Smooth muscle cell of the umbilical artery (primary cell): ENCODE measurements around the gene NKAPD1. TPM values are rescaled to one million over a fixed set of nuclear protein-coding genes. Genes with fewer than 3 reads are reported as not detected.

Experiments
- total RNA-seq: library from RNA; depleted of rRNA; stranded (reverse); fragments of >200 nt; gene quantifications from 2 replicates; pipeline ENCODE4 v1.2.3, GENCODE V29; 2014

The NKAPD1 gene, protein sequence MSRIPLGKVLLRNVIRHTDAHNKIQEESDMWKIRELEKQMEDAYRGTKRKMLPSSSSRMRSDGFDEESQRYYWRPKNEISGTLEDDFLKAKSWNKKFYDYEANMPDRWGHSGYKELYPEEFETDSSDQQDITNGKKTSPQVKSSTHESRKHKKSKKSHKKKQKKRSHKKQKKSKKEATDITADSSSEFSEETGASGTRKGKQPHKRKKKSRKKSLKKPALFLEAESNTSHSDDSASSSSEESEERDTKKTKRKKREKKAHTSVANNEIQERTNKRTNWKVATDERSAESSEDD
- total RNA-seq: 21.1 and 22.6 TPM in 2 replicates

GRCh38 chr11:112073941-112074811, at the start of gene NKAPD1, which contains the start of gene PIH1D2:
Gene NKAPD1 (plus strand): TSS chr11:112074299. CDS start chr11:112075575, 1,276 bp downstream.
Gene PIH1D2 (minus strand): TSS chr11:112074017. CDS start chr11:112073174, 843 bp downstream.

GRCh38 chr11:112024773-112025678, 49.1 kb upstream of the NKAPD1 start, which contains the start of gene DLAT:
Gene DLAT (plus strand): TSS chr11:112025408. CDS start chr11:112025473, 65 bp downstream.

GRCh38 chr11:112086422-112087191, 12.5 kb downstream of the NKAPD1 start, which contains the start of the genes SDHD and TIMM8B:
Gene SDHD (plus strand): TSS chr11:112086873. CDS start chr11:112086908, 35 bp downstream.
Gene TIMM8B (minus strand): TSS chr11:112086756. CDS start chr11:112086723, 33 bp downstream.

Other genes starting within 250 kb of the NKAPD1 start
- gene ALG9, start 202.7 kb upstream of the NKAPD1 start, total RNA-seq: 32.8 and 40.4 TPM in 2 replicates
- 2.6 and 2.7 TPM in 2 replicates for gene FDXACB1, start 195.1 kb upstream of the NKAPD1 start, total RNA-seq
- 8.1 and 8.6 TPM in 2 replicates for gene CFAP68, start 194.8 kb upstream of the NKAPD1 start, total RNA-seq
- gene CRYAB, start 162.5 kb upstream of the NKAPD1 start, total RNA-seq: 3.0 and 6.0 TPM in 2 replicates
- gene HSPB2, start 161.6 kb upstream of the NKAPD1 start, total RNA-seq: under 0.01 and 0.14 TPM in 2 replicates
- not detected in 2 replicates for gene C11orf52, start 155.4 kb upstream of the NKAPD1 start, total RNA-seq
- 13.7 and 16.3 TPM in 2 replicates for gene DIXDC1, start 137.0 kb upstream of the NKAPD1 start, total RNA-seq
- 37.4 and 43.2 TPM in 2 replicates for gene DLAT, start 48.9 kb upstream of the NKAPD1 start, total RNA-seq
- gene PIH1D2, start 282 bp upstream of the NKAPD1 start, total RNA-seq: 0.69 and 1.2 TPM in 2 replicates
- gene TIMM8B, start 12.5 kb downstream of the NKAPD1 start, total RNA-seq: 16.6 and 30.9 TPM in 2 replicates
- gene SDHD, start 12.6 kb downstream of the NKAPD1 start, total RNA-seq: 107 and 111 TPM in 2 replicates
- 0.37 TPM in 1 of 2 replicates, not detected in the other for gene IL18, start 89.8 kb downstream of the NKAPD1 start, total RNA-seq
- 0.30 and 0.46 TPM in 2 replicates for gene TEX12, start 93.1 kb downstream of the NKAPD1 start, total RNA-seq
- 2.3 and 12.2 TPM in 2 replicates for gene BCO2, start 101.2 kb downstream of the NKAPD1 start, total RNA-seq
- gene PTS, start 152.1 kb downstream of the NKAPD1 start, total RNA-seq: 49.3 and 60.0 TPM in 2 replicates
- not detected in 2 replicates for gene PLET1, start 186.6 kb downstream of the NKAPD1 start, total RNA-seq